ENCODE results near the gene SHB.

SHB gene

GRCh38 chr9:37926737-37927118 lies 142.3 kb downstream of the SHB start:
- DNase-seq, result no peak

- peak; percentile 44 for DNase-seq
Observed at GRCh38 chr9:37925786-37926736, 143.0 kb downstream of the SHB start.

GRCh38 chr9:37925006-37925405 lies 144.0 kb downstream of the SHB start:
- no peak for DNase-seq

- no peak for DNase-seq
Observed at GRCh38 chr9:37924538-37924937, 144.5 kb downstream of the SHB start.

GRCh38 chr9:37923796-37924427 lies 145.1 kb downstream of the SHB start:
- DNase-seq, result no peak

GRCh38 chr9:37923118-37923795 lies 145.8 kb downstream of the SHB start:
- no peak for DNase-seq

GRCh38 chr9:37922363-37923117 lies 146.5 kb downstream of the SHB start:
- DNase-seq, result no peak

GRCh38 chr9:37921546-37922300 lies 147.3 kb downstream of the SHB start:
- no peak for DNase-seq

- no peak for DNase-seq
Observed at GRCh38 chr9:37921168-37921510, 147.9 kb downstream of the SHB start.

- no peak for DNase-seq
Observed at GRCh38 chr9:37920471-37921167, 148.4 kb downstream of the SHB start.

- DNase-seq, result no peak
Observed at GRCh38 chr9:37919956-37920335, 149.1 kb downstream of the SHB start.

- no peak for DNase-seq
Observed at GRCh38 chr9:37919246-37919955, 149.6 kb downstream of the SHB start.

GRCh38 chr9:37918665-37919170 lies 150.3 kb downstream of the SHB start:
- DNase-seq, result no peak

GRCh38 chr9:37917801-37918664 lies 151.0 kb downstream of the SHB start:
- DNase-seq, result no peak

- no peak for DNase-seq
Observed at GRCh38 chr9:37917313-37917731, 151.7 kb downstream of the SHB start.

GRCh38 chr9:37916471-37917312 lies 152.3 kb downstream of the SHB start:
- DNase-seq, result no peak

- DNase-seq, result no peak
Observed at GRCh38 chr9:37915911-37916470, 153.0 kb downstream of the SHB start.

- DNase-seq, result no peak
Observed at GRCh38 chr9:37914701-37915358, 154.2 kb downstream of the SHB start.

All from fibroblast of skin of back (primary cell).